ENCODE results near the gene EMC10.

GRCh38 chr19:50435221-50435620, 41.1 kb upstream of the EMC10 start:
- TF ChIP-seq CTCF (conservative IDR thresholded peaks at IDR 0.05; ENCODE audit: low read depth, low read length) (no peak), EZH2 (IDR thresholded peaks at IDR 0.05; ENCODE audit: low read length, unreplicated experiment) (no peak), EZH2phosphoT487 (IDR thresholded peaks at IDR 0.05; ENCODE audit: borderline replicate concordance, low read length) (no peak)
